ENCODE measurements around the gene BRIX1.

BRIX1 gene, protein sequence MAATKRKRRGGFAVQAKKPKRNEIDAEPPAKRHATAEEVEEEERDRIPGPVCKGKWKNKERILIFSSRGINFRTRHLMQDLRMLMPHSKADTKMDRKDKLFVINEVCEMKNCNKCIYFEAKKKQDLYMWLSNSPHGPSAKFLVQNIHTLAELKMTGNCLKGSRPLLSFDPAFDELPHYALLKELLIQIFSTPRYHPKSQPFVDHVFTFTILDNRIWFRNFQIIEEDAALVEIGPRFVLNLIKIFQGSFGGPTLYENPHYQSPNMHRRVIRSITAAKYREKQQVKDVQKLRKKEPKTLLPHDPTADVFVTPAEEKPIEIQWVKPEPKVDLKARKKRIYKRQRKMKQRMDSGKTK

DNA sequence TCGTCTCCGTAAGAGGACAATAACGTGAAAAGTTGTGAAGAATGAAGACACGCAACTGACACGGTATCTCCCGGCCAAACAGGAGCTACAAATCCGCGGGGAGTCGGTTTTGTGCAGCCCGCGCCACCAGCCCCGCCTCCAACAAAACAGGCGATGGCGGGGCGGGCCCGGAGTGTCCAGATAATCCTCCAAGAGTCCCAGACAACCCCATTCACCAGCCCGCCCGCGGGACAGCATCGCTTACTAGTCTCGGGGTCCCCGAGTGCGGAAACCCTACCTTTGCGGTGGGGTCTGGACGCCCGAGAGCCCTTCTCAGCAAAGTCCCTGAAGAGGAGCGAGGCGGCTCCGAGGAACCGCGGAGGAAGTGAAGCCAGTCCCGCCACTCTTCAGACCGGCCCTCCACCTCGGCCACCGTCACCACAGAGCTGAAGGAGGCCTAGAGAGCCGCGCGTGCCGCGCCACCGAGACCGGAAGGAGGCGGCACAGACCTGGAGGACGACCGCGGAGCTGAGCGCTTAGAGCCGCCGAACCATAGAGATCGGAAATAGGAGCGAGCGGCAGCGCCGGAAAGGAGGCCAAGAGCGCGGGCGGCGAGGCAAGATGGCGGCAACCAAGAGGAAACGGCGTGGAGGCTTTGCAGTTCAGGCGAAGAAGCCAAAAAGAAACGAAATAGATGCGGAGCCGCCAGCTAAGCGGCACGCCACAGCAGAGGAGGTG, at the start of gene BRIX1, which contains the start of gene RAD1:
Gene BRIX1, plus strand, starts transcription at position 573 of the 717 bp plus-strand sequence. Its CDS starts 28 bp downstream, at position 601.
Gene RAD1, minus strand, starts transcription at position 366 of the 717 bp plus-strand sequence. CDS start 612 bp downstream, outside the sequence.
- peaks cover 79% of the 10 kb centered on the region for H3K79me2 ChIP-seq (ENCODE audit: insufficient read depth, low read depth)
- H3K27me3 ChIP-seq (ENCODE audit: insufficient read depth, low read depth) = no peaks in the 10 kb centered on the region
- H3K4me1 ChIP-seq (ENCODE audit: low read depth, poor library complexity, severe bottlenecking) = peaks cover 41% of the 10 kb centered on the region
- TF ChIP-seq, protein P1, sequence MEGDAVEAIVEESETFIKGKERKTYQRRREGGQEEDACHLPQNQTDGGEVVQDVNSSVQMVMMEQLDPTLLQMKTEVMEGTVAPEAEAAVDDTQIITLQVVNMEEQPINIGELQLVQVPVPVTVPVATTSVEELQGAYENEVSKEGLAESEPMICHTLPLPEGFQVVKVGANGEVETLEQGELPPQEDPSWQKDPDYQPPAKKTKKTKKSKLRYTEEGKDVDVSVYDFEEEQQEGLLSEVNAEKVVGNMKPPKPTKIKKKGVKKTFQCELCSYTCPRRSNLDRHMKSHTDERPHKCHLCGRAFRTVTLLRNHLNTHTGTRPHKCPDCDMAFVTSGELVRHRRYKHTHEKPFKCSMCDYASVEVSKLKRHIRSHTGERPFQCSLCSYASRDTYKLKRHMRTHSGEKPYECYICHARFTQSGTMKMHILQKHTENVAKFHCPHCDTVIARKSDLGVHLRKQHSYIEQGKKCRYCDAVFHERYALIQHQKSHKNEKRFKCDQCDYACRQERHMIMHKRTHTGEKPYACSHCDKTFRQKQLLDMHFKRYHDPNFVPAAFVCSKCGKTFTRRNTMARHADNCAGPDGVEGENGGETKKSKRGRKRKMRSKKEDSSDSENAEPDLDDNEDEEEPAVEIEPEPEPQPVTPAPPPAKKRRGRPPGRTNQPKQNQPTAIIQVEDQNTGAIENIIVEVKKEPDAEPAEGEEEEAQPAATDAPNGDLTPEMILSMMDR (conservative IDR thresholded peaks at IDR 0.05; ENCODE audit: low read depth, low read length) = no peak
- peak within 1 kb of the TSS; percentile 98 for H3K9ac ChIP-seq
- H3K27ac ChIP-seq = peak within 1 kb of the TSS; percentile 84
- H4K20me1 ChIP-seq (ENCODE audit: insufficient read depth) = no peaks in the 10 kb centered on the region
- H2AFZ ChIP-seq (ENCODE audit: low read depth) = peak within 1 kb of the TSS; percentile 51
- peaks cover 19% of the 10 kb centered on the region; the same call in 1 of the 2 replicates for H3K36me3 ChIP-seq (ENCODE audit: insufficient read depth)
- H3K4me2 ChIP-seq = peak within 1 kb of the TSS; percentile 94
- no peak within 1 kb of the TSS for H3K4me3 ChIP-seq (IDR thresholded peaks at IDR 0.05; ENCODE audit: insufficient read depth, low read depth, low read length)

DNA sequence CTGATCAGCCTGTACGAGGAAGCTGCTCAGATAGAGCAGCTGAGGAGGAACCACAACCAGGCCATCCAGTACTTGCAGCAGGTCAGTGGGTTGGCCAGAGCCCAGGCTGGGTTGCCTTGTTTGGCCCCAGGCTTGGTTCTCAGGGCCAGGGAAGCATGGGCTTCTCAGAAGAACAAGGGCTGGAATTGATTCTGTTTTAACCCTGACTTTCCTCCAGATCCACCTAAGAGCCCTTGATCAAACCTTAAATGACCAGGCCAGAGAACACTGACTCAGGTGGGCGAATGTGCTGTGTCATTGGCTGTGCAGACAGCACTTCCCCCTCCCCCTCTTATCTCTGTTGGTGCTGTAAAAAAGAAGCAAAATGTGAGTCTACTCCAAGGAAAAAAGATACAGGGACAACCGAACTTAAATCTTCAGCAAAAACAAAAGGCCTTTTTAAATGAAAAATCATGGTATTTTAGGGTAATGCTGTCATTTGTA, 48.5 kb upstream of the BRIX1 start:
- Histone ChIP-seq H3K36me3 (ENCODE audit: insufficient read depth) (no peaks in the 10 kb centered on the region), H4K20me1 (ENCODE audit: insufficient read depth) (no peaks in the 10 kb centered on the region), H3K4me1 (ENCODE audit: low read depth, poor library complexity, severe bottlenecking) (no peaks in the 10 kb centered on the region), H3K4me2 (no peak overlapping the region), H3K27ac (no peak overlapping the region), H3K9ac (no peak overlapping the region), H2AFZ (ENCODE audit: low read depth) (no peak overlapping the region), H3K4me3 (IDR thresholded peaks at IDR 0.05; ENCODE audit: insufficient read depth, low read depth, low read length) (no peak overlapping the region), H3K79me2 (ENCODE audit: insufficient read depth, low read depth) (no peaks in the 10 kb centered on the region), H3K27me3 (ENCODE audit: insufficient read depth, low read depth) (no peaks in the 10 kb centered on the region)
- TF ChIP-seq, protein P1 (conservative IDR thresholded peaks at IDR 0.05; ENCODE audit: low read depth, low read length) = no peak

DNA sequence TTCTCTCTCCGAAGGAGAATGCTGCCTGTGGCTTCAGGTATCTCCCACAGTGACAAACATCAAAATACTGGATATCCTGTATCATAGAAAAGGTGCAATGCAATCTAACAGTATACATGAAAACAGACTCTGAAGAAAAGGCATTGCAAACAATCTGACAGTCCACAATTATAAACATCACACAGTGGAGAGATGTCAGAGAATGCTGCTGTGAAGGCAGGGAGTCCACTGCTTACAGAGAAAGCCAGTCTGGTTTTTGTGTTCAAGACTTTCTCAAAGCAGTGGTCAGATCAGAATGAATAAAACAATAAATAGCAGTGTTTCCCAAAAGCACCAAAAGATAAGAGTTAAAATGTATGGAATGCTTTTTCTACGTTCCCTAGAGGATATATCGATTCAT, 47.9 kb upstream of the BRIX1 start:
- Histone ChIP-seq H2AFZ (ENCODE audit: low read depth) (no peak overlapping the region), H3K79me2 (ENCODE audit: insufficient read depth, low read depth) (no peaks in the 10 kb centered on the region), H3K36me3 (ENCODE audit: insufficient read depth) (no peaks in the 10 kb centered on the region), H3K27me3 (ENCODE audit: insufficient read depth, low read depth) (no peaks in the 10 kb centered on the region), H3K4me3 (IDR thresholded peaks at IDR 0.05; ENCODE audit: insufficient read depth, low read depth, low read length) (no peak overlapping the region), H4K20me1 (ENCODE audit: insufficient read depth) (no peaks in the 10 kb centered on the region), H3K27ac (no peak overlapping the region), H3K4me1 (ENCODE audit: low read depth, poor library complexity, severe bottlenecking) (no peaks in the 10 kb centered on the region), H3K4me2 (no peak overlapping the region), H3K9ac (no peak overlapping the region)
- TF ChIP-seq, protein P1 (conservative IDR thresholded peaks at IDR 0.05; ENCODE audit: low read depth, low read length) = no peak

DNA sequence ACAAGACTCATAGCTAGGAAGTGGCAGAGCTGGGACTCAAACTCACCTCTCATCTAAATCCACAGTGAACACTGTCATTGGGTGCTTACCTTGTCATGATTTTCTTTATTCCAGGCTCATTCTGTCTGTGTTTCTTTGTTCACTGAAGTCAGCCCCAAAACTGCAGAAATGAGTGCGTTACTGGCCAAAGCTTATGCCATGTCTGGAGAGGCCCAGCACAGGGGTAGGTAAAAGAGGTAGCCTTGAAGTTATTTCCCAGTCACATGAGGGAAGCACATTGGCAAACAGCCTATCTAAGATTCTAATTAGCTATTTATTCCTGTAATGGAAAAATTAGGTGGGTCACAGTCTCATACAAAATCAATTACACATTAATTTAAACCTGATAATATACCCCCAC, 46.7 kb upstream of the BRIX1 start:
- no peaks in the 10 kb centered on the region for H3K27me3 ChIP-seq (ENCODE audit: insufficient read depth, low read depth)
- H3K27ac ChIP-seq = no peak overlapping the region
- H3K9ac ChIP-seq = no peak overlapping the region
- no peaks in the 10 kb centered on the region for H3K36me3 ChIP-seq (ENCODE audit: insufficient read depth)
- no peaks in the 10 kb centered on the region for H4K20me1 ChIP-seq (ENCODE audit: insufficient read depth)
- H3K4me3 ChIP-seq (IDR thresholded peaks at IDR 0.05; ENCODE audit: insufficient read depth, low read depth, low read length) = no peak overlapping the region
- H3K4me2 ChIP-seq = no peak overlapping the region
- H3K4me1 ChIP-seq (ENCODE audit: low read depth, poor library complexity, severe bottlenecking) = no peaks in the 10 kb centered on the region
- no peaks in the 10 kb centered on the region for H3K79me2 ChIP-seq (ENCODE audit: insufficient read depth, low read depth)
- TF ChIP-seq, protein P1 (conservative IDR thresholded peaks at IDR 0.05; ENCODE audit: low read depth, low read length) = no peak
- no peak overlapping the region for H2AFZ ChIP-seq (ENCODE audit: low read depth)

Measured in KMS-11 (cell line).